Stimulated activated naive CD8-positive, alpha-beta T cell treated with anti-CD3 and anti-CD28 coated beads, Interleukin-15, Interleukin-2, amounts not matched to agents 100 ng/mL and 50 ng/mL, for 24 hours (primary cell): ENCODE measurements around the gene TRIM7.
"Not testable (repeated sequence)": the region's sequence is repeated elsewhere in the genome, so short reads cannot be mapped to it uniquely, and the experiment has no call there.

Source experiments
- H3K27ac Mint-ChIP-seq: one replicate; pipeline ENCODE4 v1.8.0; 2021; ENCODE audit warnings: mild to moderate bottlenecking, mixed read lengths
- H3K27me3 Mint-ChIP-seq: one replicate; pipeline ENCODE4 v1.8.0; 2021; ENCODE audit warnings: mixed read lengths
- H3K36me3 Mint-ChIP-seq: one replicate; pipeline ENCODE4 v1.8.0; 2021; ENCODE audit warnings: low read depth, mixed read lengths
- H3K4me1 Mint-ChIP-seq: one replicate; pipeline ENCODE4 v1.8.0; 2021; ENCODE audit warnings: low read depth, mixed read lengths
- H3K4me3 Mint-ChIP-seq: one replicate; pipeline ENCODE4 v1.8.0; 2021; ENCODE audit warnings: mild to moderate bottlenecking, mixed read lengths
- H3K9me3 Mint-ChIP-seq: one replicate; pipeline ENCODE4 v1.8.0; 2021; ENCODE audit warnings: mixed read lengths

The TRIM7 gene

DNA sequence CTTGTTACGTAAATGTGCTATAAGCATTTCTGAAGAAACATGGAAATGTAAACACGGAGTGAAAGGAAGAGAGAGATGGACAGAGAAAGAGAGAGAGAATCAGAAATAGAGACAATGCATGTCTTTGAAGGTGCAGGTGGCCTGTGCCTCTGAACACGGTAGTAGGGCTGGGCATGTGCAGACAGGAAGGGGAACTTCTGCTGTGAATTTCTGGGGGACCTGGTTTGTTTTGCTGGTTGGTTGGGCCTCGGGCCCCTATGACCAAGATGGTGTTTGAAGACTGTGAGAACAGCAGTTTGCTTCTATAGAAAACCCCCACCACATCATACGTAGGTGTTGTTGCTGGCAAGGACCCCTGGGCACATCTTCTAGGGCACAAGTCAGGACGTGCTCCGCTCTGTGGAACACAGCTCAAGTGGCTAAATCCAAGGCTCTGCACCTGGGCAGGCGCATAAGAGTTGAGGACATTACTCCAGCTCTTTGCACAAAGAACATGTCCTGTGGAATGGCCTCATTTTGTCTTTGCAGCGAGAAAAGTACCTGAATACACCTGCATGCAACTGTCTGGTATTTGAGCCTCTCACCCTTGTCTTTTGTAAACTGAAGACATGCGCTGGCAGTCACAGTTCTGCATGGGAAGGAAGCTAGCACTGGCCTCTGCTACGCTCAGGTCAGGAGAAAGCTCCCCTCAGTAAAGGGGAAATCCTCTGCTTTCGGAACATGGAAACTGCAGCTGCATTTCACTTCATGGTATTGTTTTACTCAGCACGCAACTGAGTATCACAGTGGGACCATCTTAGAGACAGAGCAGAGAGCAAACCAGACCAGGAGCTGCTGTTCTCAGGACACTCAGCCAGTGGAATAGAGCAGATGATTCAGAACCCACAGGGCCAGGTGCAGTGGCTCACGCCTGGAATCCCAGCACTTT is 54.9 kb downstream of the TRIM7 start:
- H3K4me1 Mint-ChIP-seq, result peaks cover 5% of the 10 kb centered on the region
- no peak overlapping the region for H3K4me3 Mint-ChIP-seq
- no peaks in the 10 kb centered on the region for H3K36me3 Mint-ChIP-seq
- H3K9me3 Mint-ChIP-seq, result peaks cover 3% of the 10 kb centered on the region
- H3K27ac Mint-ChIP-seq, result no peak overlapping the region
- peaks cover 36% of the 10 kb centered on the region for H3K27me3 Mint-ChIP-seq

- Mint-ChIP-seq H3K27me3 (peaks cover 39% of the 10 kb centered on the region), H3K4me3 (no peak overlapping the region), H3K4me1 (peaks cover 5% of the 10 kb centered on the region), H3K27ac (no peak overlapping the region), H3K36me3 (no peaks in the 10 kb centered on the region), H3K9me3 (no peaks in the 10 kb centered on the region)
Measured at GRCh38 chr5:181149355-181149754, 55.6 kb downstream of the TRIM7 start.

- not testable (repeated sequence) for H3K4me3 Mint-ChIP-seq, H3K36me3 Mint-ChIP-seq, H3K4me1 Mint-ChIP-seq, H3K27ac Mint-ChIP-seq, H3K9me3 Mint-ChIP-seq
- H3K27me3 Mint-ChIP-seq, result peaks cover 55% of the 10 kb centered on the region
Measured at GRCh38 chr5:181146927-181147636, 57.9 kb downstream of the TRIM7 start, which contains the start of gene OR2V2. OR2V2 (plus strand) TSS chr5:181147586; CDS start chr5:181154943, 7,357 bp downstream.

DNA sequence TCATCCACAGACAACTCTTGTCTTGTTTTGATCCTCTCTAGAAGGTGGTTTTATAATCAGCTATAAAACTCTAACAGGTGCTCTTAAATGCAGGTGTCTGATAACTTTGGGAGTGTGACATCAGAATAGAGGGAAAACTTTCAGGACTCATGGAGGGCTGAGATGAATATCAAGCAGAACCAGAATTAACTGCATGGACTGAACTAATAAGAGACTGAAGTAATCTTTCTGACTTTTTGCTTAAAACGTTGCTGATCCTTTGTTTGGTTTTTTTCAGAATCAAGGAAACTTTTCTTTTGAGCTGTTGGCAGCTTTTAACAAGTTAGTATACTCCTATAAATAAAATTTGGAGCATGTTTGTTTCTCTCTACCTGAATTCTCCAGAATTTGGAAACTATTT is 59.9 kb downstream of the TRIM7 start:
- Mint-ChIP-seq H3K27me3 (peaks cover 61% of the 10 kb centered on the region), H3K36me3 (no peaks in the 10 kb centered on the region), H3K4me1 (no peaks in the 10 kb centered on the region), H3K27ac (no peak overlapping the region), H3K4me3 (no peak overlapping the region), H3K9me3 (peaks cover 3% of the 10 kb centered on the region)
